ENCODE results near the gene CTSF.

- TF ChIP-seq POLR2A (IDR thresholded peaks at IDR 0.05) (no peak), CTCF (IDR thresholded peaks at IDR 0.05) (no peak)
Observed at GRCh38 chr11:66523611-66524010, 44.8 kb downstream of the CTSF start.
